Loucy (cell line): ENCODE results near the gene MXRA5.

Experiments used
- H2AFZ ChIP-seq: fragments of 200-600 bp; sonication (generic); 2 replicates; pipeline ENCODE4 v1.6.0; 2016; ENCODE audit warnings: antibody characterized with exemption, mild to moderate bottlenecking, low read length, moderate library complexity
- H3F3A ChIP-seq: fragments of 200-600 bp; 2 replicates; pipeline ENCODE4 v1.6.0; 2016; ENCODE audit warnings: antibody characterized with exemption, low read depth, mild to moderate bottlenecking
- H3K27me3 ChIP-seq: fragments of 200-600 bp; sonication (generic); 2 replicates; pipeline ENCODE4 v1.6.1; 2014; ENCODE audit warnings: low read length, mild to moderate bottlenecking; ENCODE audit not compliant: insufficient read depth, poor library complexity, severe bottlenecking
- H3K36me3 ChIP-seq: fragments of 200-600 bp; sonication (generic); 2 replicates; pipeline ENCODE4 v1.6.1; 2016; ENCODE audit warnings: low read length; ENCODE audit not compliant: insufficient read depth
- H3K4me1 ChIP-seq: fragments of 200-600 bp; sonication (generic); 2 replicates; pipeline ENCODE4 v1.5.1; 2014; ENCODE audit warnings: low read length, mild to moderate bottlenecking; ENCODE audit not compliant: insufficient read depth, poor library complexity, severe bottlenecking
- H3K4me2 ChIP-seq: fragments of 200-600 bp; sonication (generic); 2 replicates; pipeline ENCODE4 v1.6.0; 2014; ENCODE audit warnings: antibody characterized with exemption, low read length, low read depth, mild to moderate bottlenecking; ENCODE audit not compliant: poor library complexity, severe bottlenecking
- H3K4me3 ChIP-seq: fragments of 200-600 bp; sonication (generic); 2 replicates; pipeline ENCODE4 v1.5.1; 2014; ENCODE audit warnings: low read length, mild to moderate bottlenecking, mixed read lengths; ENCODE audit not compliant: poor library complexity, severe bottlenecking
- H3K79me2 ChIP-seq: fragments of 200-600 bp; sonication (generic); 2 replicates; pipeline ENCODE4 v1.6.1; 2014; ENCODE audit warnings: low read length; ENCODE audit not compliant: insufficient read depth
- H3K9ac ChIP-seq: fragments of 200-600 bp; sonication (generic); 2 replicates; pipeline ENCODE4 v1.6.0; 2014; ENCODE audit warnings: mild to moderate bottlenecking, low read depth, low read length, moderate library complexity; ENCODE audit not compliant: poor library complexity, severe bottlenecking
- H3K9me2 ChIP-seq: fragments of 200-600 bp; sonication (generic); replicated peaks from 2 replicates; pipeline ENCODE4 v1.6.1; 2016; ENCODE audit warnings: low read depth, low read length, mixed read lengths
- H3K9me3 ChIP-seq: fragments of 200-600 bp; sonication (generic); 2 replicates; pipeline ENCODE4 v1.6.1; 2014; ENCODE audit warnings: mild to moderate bottlenecking, antibody characterized with exemption, low read length, low read depth; ENCODE audit not compliant: insufficient read depth
- H4K20me1 ChIP-seq: fragments of 200-600 bp; sonication (generic); 2 replicates; pipeline ENCODE4 v1.6.0; 2014; ENCODE audit warnings: antibody characterized with exemption, low read length, mild to moderate bottlenecking; ENCODE audit not compliant: insufficient read depth, poor library complexity, severe bottlenecking
- EZH2phosphoT487 ChIP-seq: fragments of 200-600 bp; IDR thresholded peaks from 2 replicates; pipeline ENCODE4 v1.6.1; 2018; ENCODE audit warnings: antibody characterized with exemption, mild to moderate bottlenecking, moderate library complexity, borderline replicate concordance
- TF ChIP-seq, protein P1 (sequence below): fragments of 200-600 bp; sonication (generic); conservative IDR thresholded peaks from 2 replicates; pipeline ENCODE4 v1.5.1; 2014; ENCODE audit warnings: mild to moderate bottlenecking, antibody characterized with exemption, low read length

MXRA5 gene

DNA sequence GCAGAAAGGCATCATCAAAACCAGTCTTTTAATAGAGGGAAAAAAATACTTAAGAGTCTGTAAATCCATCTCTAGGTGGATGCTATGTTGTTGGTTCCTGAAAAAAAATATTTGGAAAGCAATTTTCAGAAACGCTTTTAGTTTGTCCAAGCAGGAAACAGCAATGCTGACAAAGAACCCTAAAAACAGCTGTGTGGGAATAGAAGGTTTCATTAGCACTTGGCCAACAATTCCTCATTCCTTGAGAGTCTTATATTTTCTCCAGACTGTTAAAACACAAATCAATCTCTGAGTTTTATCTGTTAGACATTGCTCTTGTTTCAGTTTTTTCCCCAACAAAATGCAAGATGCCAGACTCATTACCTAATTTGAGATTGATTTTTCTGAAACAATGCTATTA is 6.4 kb downstream of the MXRA5 start:
- TF ChIP-seq, protein P1, sequence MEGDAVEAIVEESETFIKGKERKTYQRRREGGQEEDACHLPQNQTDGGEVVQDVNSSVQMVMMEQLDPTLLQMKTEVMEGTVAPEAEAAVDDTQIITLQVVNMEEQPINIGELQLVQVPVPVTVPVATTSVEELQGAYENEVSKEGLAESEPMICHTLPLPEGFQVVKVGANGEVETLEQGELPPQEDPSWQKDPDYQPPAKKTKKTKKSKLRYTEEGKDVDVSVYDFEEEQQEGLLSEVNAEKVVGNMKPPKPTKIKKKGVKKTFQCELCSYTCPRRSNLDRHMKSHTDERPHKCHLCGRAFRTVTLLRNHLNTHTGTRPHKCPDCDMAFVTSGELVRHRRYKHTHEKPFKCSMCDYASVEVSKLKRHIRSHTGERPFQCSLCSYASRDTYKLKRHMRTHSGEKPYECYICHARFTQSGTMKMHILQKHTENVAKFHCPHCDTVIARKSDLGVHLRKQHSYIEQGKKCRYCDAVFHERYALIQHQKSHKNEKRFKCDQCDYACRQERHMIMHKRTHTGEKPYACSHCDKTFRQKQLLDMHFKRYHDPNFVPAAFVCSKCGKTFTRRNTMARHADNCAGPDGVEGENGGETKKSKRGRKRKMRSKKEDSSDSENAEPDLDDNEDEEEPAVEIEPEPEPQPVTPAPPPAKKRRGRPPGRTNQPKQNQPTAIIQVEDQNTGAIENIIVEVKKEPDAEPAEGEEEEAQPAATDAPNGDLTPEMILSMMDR, result no peak
- TF ChIP-seq EZH2phosphoT487, result no peak
- Histone ChIP-seq H2AFZ (no peak overlapping the region), H3K4me3 (no peak overlapping the region), H3K36me3 (no peaks in the 10 kb centered on the region), H3K27me3 (no peaks in the 10 kb centered on the region), H3K9me3 (no peaks in the 10 kb centered on the region), H3K9ac (no peak overlapping the region), H3K79me2 (no peaks in the 10 kb centered on the region), H3K9me2 (no peaks in the 10 kb centered on the region), H4K20me1 (no peaks in the 10 kb centered on the region), H3F3A (no peaks in the 10 kb centered on the region), H3K4me2 (no peak overlapping the region), H3K4me1 (no peaks in the 10 kb centered on the region)

DNA sequence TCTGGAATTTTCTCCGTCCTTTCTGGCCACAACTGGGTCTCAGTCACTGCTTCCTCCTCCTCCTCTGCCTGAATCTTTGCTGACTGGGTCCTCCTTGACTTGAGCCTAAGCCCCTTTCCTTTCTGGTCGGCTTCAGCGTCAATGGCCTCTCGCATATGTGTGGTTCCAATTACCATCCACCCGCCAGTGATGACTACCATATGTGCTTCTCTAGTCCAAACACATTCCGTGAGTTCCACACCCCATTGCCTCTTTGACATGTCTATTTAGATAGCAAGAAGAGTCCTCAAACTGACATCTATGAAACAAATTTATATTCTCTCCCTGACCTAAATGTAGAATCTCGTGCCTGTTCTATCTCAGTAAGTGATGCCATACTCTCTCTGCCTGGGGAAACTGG is 19.8 kb downstream of the MXRA5 start:
- H3K79me2 ChIP-seq, result no peaks in the 10 kb centered on the region
- no peaks in the 10 kb centered on the region for H4K20me1 ChIP-seq
- H3K4me1 ChIP-seq, result no peaks in the 10 kb centered on the region
- H2AFZ ChIP-seq, result no peak overlapping the region
- no peaks in the 10 kb centered on the region for H3K36me3 ChIP-seq
- H3F3A ChIP-seq, result no peaks in the 10 kb centered on the region
- no peaks in the 10 kb centered on the region for H3K9me2 ChIP-seq
- H3K4me2 ChIP-seq, result no peak overlapping the region
- TF ChIP-seq, protein P1, result no peak
- no peak for TF ChIP-seq EZH2phosphoT487
- H3K4me3 ChIP-seq, result no peak overlapping the region
- H3K9me3 ChIP-seq, result no peaks in the 10 kb centered on the region
- no peaks in the 10 kb centered on the region for H3K27me3 ChIP-seq
- no peak overlapping the region for H3K9ac ChIP-seq

DNA sequence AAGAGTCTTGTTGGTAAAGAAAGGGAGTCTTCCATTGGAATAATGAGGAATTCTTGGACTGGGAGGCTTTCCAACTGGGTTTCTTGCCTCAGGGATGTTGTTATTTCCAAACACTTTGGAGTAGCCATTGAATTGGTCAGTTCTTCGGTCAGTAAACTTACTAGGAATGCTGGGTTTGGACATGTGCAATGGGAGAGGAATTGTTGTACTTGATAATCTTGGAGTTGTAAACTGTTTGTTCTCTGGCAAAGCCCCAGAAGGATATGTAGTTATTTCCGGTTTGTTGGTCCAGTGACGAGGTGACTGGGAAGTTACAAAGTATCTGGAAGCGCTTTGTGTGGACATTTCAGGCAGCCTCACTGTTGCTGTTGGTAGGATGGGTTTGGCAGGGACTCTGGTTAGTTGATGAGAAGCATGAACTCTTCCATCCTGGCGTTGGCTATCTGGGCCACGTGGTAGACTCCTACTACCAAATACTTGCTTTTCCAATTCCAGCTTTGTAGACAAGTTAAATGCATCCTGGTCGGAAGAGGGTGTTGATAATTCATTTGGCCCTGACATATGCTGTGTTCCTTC is 25.9 kb downstream of the MXRA5 start:
- H3K4me2 ChIP-seq, result no peak overlapping the region
- TF ChIP-seq, protein P1, result no peak
- no peak for TF ChIP-seq EZH2phosphoT487
- no peaks in the 10 kb centered on the region for H3K9me3 ChIP-seq

More for the DNA sequence above, 25.9 kb downstream of the MXRA5 start:
- no peak overlapping the region for H3K4me3 ChIP-seq
- H2AFZ ChIP-seq, result no peak overlapping the region
- no peaks in the 10 kb centered on the region for H3K79me2 ChIP-seq
- no peaks in the 10 kb centered on the region for H3F3A ChIP-seq
- no peaks in the 10 kb centered on the region for H3K27me3 ChIP-seq
- H3K9ac ChIP-seq, result no peak overlapping the region
- no peaks in the 10 kb centered on the region for H4K20me1 ChIP-seq
- H3K36me3 ChIP-seq, result no peaks in the 10 kb centered on the region
- H3K4me1 ChIP-seq, result no peaks in the 10 kb centered on the region
- no peaks in the 10 kb centered on the region for H3K9me2 ChIP-seq
